AG04450 (cell line): ENCODE results near the gene ERCC4. TPM values are rescaled to one million over a fixed set of nuclear protein-coding genes. Genes with fewer than 3 reads are reported as not detected.
"Not testable (repeated sequence)": the region's sequence is repeated elsewhere in the genome, so short reads cannot be mapped to it uniquely, and the experiment has no call there.

Source experiments
- CTCF ChIA-PET: fragments of 300-600, 350-600 bp; formaldehyde crosslinking; extraction: SDS; loops from one replicate; lab custom pipeline; 2022; ENCODE audit warnings: antibody characterized with exemption, inconsistent platforms; lab: Charles Lee
- POLR2A ChIA-PET: fragments of 350-600 bp; formaldehyde crosslinking; extraction: SDS; loops from one replicate; lab custom pipeline; 2021; ENCODE audit warnings: antibody characterized with exemption, inconsistent platforms; lab: Yijun Ruan, JAX
- DNase-seq: peaks from one replicate; pipeline ENCODE4 v3.0.0-alpha.2; 2011; ENCODE audit warnings: low read depth, low spot score
- H3K27ac ChIP-seq: one replicate; pipeline ENCODE4 v1.5.1; 2012; ENCODE audit warnings: low read depth, low read length, control low read depth
- H3K27me3 ChIP-seq: one replicate; pipeline ENCODE4 v1.6.0; 2012; ENCODE audit warnings: low read length; ENCODE audit not compliant: control insufficient read depth, insufficient read depth
- H3K4me3 ChIP-seq: 2 replicates; pipeline ENCODE4 v1.5.1; 2011; ENCODE audit warnings: mild to moderate bottlenecking, low read depth, low read length, control low read depth
- H3K9me3 ChIP-seq: 2 replicates; pipeline ENCODE4 v1.5.1; 2012; ENCODE audit warnings: low read length; ENCODE audit not compliant: control insufficient read depth, insufficient read depth
- CTCF ChIP-seq: IDR thresholded peaks from 2 replicates; pipeline ENCODE4 v1.5.1; 2011; ENCODE audit warnings: low read depth, low read length, control low read depth, inconsistent platforms
- polyA plus RNA-seq: library from polyadenylated mRNA; depleted of rRNA; stranded (reverse); fragments of >200 nt; gene quantifications from 2 replicates; pipeline ENCODE4 v1.2.3, GENCODE V29; 2011

Gene ERCC4
- polyA plus RNA-seq, 1 experiment: 9.8 TPM

- POLR2A ChIA-PET: no interaction called here
- DNase-seq: no peak
- CTCF ChIA-PET: no interaction called here
- H3K27me3 ChIP-seq: no peaks in the 10 kb centered on the region
- H3K9me3 ChIP-seq: no peaks in the 10 kb centered on the region
- H3K4me3 ChIP-seq: no peak overlapping the region
- no peak overlapping the region for H3K27ac ChIP-seq
- TF ChIP-seq CTCF: no peak
These were observed 36.1 kb upstream of the ERCC4 start for GRCh38 chr16:13883881-13884280.

- POLR2A ChIA-PET: no interaction called here
- Histone ChIP-seq H3K4me3 (no peak overlapping the region), H3K27ac (no peak overlapping the region), H3K27me3 (no peaks in the 10 kb centered on the region), H3K9me3 (no peaks in the 10 kb centered on the region)
- CTCF ChIA-PET: no interaction called here
- no peak for TF ChIP-seq CTCF
- DNase-seq: no peak
These were observed 34.3 kb upstream of the ERCC4 start for GRCh38 chr16:13885700-13886099.

- CTCF ChIA-PET: interaction anchor here (0.5 kb wide), 1 partner anchor 22 kb away, joined by 4 read pairs; no protein-coding TSS in a partner anchor
These were observed 33.3 kb upstream of the ERCC4 start for GRCh38 chr16:13886608-13887007.

GRCh38 chr16:13889323-13889722 is 30.6 kb upstream of the ERCC4 start:
- H3K27ac ChIP-seq, POLR2A ChIA-PET, H3K27me3 ChIP-seq, CTCF ChIA-PET, DNase-seq, H3K9me3 ChIP-seq, H3K4me3 ChIP-seq: not testable (repeated sequence)

More at GRCh38 chr16:13886608-13887007, 33.3 kb upstream of the ERCC4 start:
- POLR2A ChIA-PET: no interaction called here
- H3K27me3 ChIP-seq: no peaks in the 10 kb centered on the region
- no peak overlapping the region for H3K4me3 ChIP-seq
- no peak for DNase-seq
- no peak for TF ChIP-seq CTCF
- no peaks in the 10 kb centered on the region for H3K9me3 ChIP-seq
- no peak overlapping the region for H3K27ac ChIP-seq

- Histone ChIP-seq H3K9me3 (no peaks in the 10 kb centered on the region), H3K27me3 (no peaks in the 10 kb centered on the region), H3K27ac (no peak overlapping the region), H3K4me3 (no peak overlapping the region)
- no peak for DNase-seq
- CTCF ChIA-PET: interaction anchor here (1.2 kb wide), 1 partner anchor 28 kb away, joined by 6 read pairs; the partner anchor contains the start of gene ERCC4
- TF ChIP-seq CTCF: no peak
- POLR2A ChIA-PET: no interaction called here
These were observed 27.7 kb upstream of the ERCC4 start for GRCh38 chr16:13892301-13892700.

- H3K27ac ChIP-seq: no peak overlapping the region
- H3K4me3 ChIP-seq: no peak overlapping the region
- no peak for TF ChIP-seq CTCF
- POLR2A ChIA-PET: no interaction called here
- no peaks in the 10 kb centered on the region for H3K9me3 ChIP-seq
- CTCF ChIA-PET: interaction anchor here (1.3 to 2.1 kb wide), 2 partner anchors 24 to 29 kb away, joined by 3 to 7 read pairs; partner anchors contain the start of gene ERCC4
- no peak for DNase-seq
- H3K27me3 ChIP-seq: no peaks in the 10 kb centered on the region
These were observed 24.4 kb upstream of the ERCC4 start for GRCh38 chr16:13895516-13895915.
